A673 (cell line): ENCODE measurements around the gene ZAR1L. TPM values are rescaled to one million over a fixed set of nuclear protein-coding genes. Genes with fewer than 3 reads are reported as not detected.
"Not testable (repeated sequence)": the region's sequence is repeated elsewhere in the genome, so short reads cannot be mapped to it uniquely, and the experiment has no call there.

Experiments
- Bru-seq: library from RNA; stranded (reverse); fragments of 400-500 nt; gene quantifications from one replicate; lab custom pipeline; 2021; lab: Mats Ljungman, UMichigan
- BruChase-seq, 2 experiments: library from RNA; stranded (reverse); fragments of 400-500 nt; gene quantifications; one replicate each; lab custom pipeline; 2021; lab: Mats Ljungman, UMichigan
- BruUV-seq: library from RNA; stranded (reverse); fragments of 400-500 nt; replicated peaks from 2 replicates; lab custom pipeline; 2021; lab: Mats Ljungman, UMichigan
- CTCF ChIA-PET: fragments of 300-600 bp; sonication (Branson Sonifier 250); formaldehyde crosslinking; loops from one replicate; lab custom pipeline; 2022; ENCODE audit warnings: antibody characterized with exemption; lab: Charles Lee
- POLR2A ChIA-PET: fragments of 300-600 bp; sonication (Branson Sonifier 250); formaldehyde crosslinking; loops from one replicate; lab custom pipeline; 2022; ENCODE audit warnings: antibody characterized with exemption; ENCODE audit not compliant: low non-redundant PET; lab: Charles Lee
- DNase-seq: peaks from one replicate; pipeline ENCODE4 v3.0.0-alpha.2; 2015; ENCODE audit warnings: low spot score
- H3K27ac ChIP-seq: fragments of 200-600 bp; sonication (generic); 2 replicates; pipeline ENCODE4 v1.5.1; 2016; ENCODE audit warnings: mixed run types, low read depth, mild to moderate bottlenecking, mixed read lengths, antibody characterized with exemption, low read length; ENCODE audit not compliant: poor library complexity, severe bottlenecking
- H3K27me3 ChIP-seq: fragments of 200-600 bp; sonication (generic); replicated peaks from 2 replicates; pipeline ENCODE4 v1.6.1; 2017; ENCODE audit warnings: mixed run types, low read depth, mild to moderate bottlenecking, mixed read lengths, antibody characterized with exemption, low read length; ENCODE audit not compliant: insufficient read depth, poor library complexity
- H3K36me3 ChIP-seq: fragments of 200-600 bp; sonication (generic); 2 replicates; pipeline ENCODE4 v1.6.1; 2016; ENCODE audit warnings: mixed run types, mild to moderate bottlenecking, mixed read lengths, antibody characterized with exemption, low read length; ENCODE audit not compliant: insufficient read depth, poor library complexity, severe bottlenecking
- H3K4me1 ChIP-seq: fragments of 200-600 bp; sonication (generic); 2 replicates; pipeline ENCODE4 v1.6.1; 2017; ENCODE audit warnings: mixed run types, mild to moderate bottlenecking, mixed read lengths, antibody characterized with exemption, low read length; ENCODE audit not compliant: insufficient read depth, poor library complexity, severe bottlenecking
- H3K4me3 ChIP-seq: fragments of 200-600 bp; sonication (generic); 2 replicates; pipeline ENCODE4 v1.5.1; 2016; ENCODE audit warnings: low read depth, mixed run types, mild to moderate bottlenecking, mixed read lengths, low read length; ENCODE audit not compliant: poor library complexity, severe bottlenecking
- H3K9me3 ChIP-seq: fragments of 200-600 bp; sonication (generic); 2 replicates; pipeline ENCODE4 v1.6.1; 2016; ENCODE audit warnings: mixed run types, low read depth, mild to moderate bottlenecking, mixed read lengths, antibody characterized with exemption, low read length; ENCODE audit not compliant: poor library complexity, severe bottlenecking
- CTCF ChIP-seq: fragments of 300-800, 200-600 bp; sonication (generic); conservative IDR thresholded peaks from 2 replicates; pipeline ENCODE4 v1.5.1; 2017; ENCODE audit warnings: low read depth, mild to moderate bottlenecking, antibody characterized with exemption, low read length, moderate library complexity, mixed read lengths
- EZH2 ChIP-seq: fragments of 200-600 bp; sonication (generic); IDR thresholded peaks from 2 replicates; pipeline ENCODE4 v1.6.1; 2017; ENCODE audit warnings: borderline replicate concordance, low read depth, mild to moderate bottlenecking, mixed read lengths, antibody characterized with exemption, low read length; ENCODE audit not compliant: poor library complexity, severe bottlenecking
- intact Hi-C: fragments of 100-400 bp; cut with micrococcal nuclease; formaldehyde crosslinking; loops from one replicate; pipeline ENCODE4 v1.10.0; 2022; ENCODE audit not compliant: unreplicated experiment
- long read RNA-seq: library from polyadenylated mRNA; stranded (forward); transcript quantifications from one replicate; pipeline ENCODE4 v2.0.0, GENCODE V29; 2022
- total RNA-seq: library from RNA; stranded (reverse); gene quantifications from 2 replicates; pipeline ENCODE4 v1.2.3, GENCODE V29; 2021

ZAR1L gene, protein sequence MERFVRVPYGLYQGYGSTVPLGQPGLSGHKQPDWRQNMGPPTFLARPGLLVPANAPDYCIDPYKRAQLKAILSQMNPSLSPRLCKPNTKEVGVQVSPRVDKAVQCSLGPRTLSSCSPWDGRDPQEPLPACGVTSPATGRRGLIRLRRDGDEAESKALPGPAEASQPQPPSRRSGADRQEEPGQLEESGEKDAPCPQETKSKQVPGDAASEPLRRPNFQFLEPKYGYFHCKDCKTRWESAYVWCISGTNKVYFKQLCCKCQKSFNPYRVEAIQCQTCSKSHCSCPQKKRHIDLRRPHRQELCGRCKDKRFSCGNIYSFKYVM
- total RNA-seq (not detected in 2 replicates), Bru-seq, nascent RNA (percentile 23 among the genes with signal in this experiment), BruChase-seq, experiment 1, labeled RNA remaining after a 2-hour chase (percentile 21 among the genes with signal in this experiment), BruChase-seq, experiment 2, labeled RNA remaining after a 6-hour chase (percentile 16 among the genes with signal in this experiment)
- long read RNA-seq, result 0 reads

GRCh38 chr13:32315238-32316027, at the start of gene ZAR1L, which contains the start of gene BRCA2:
Gene ZAR1L (minus strand): TSS chr13:32315363. CDS start chr13:32311925, 3,438 bp downstream.
Gene BRCA2 (plus strand): TSS chr13:32315508. CDS start chr13:32316461, 953 bp downstream.
- Histone ChIP-seq H3K27me3 (no peaks in the 10 kb centered on the region), H3K4me1 (peaks cover 7% of the 10 kb centered on the region), H3K4me3 (peak within 1 kb of the TSS; percentile 66), H3K36me3 (peaks cover 25% of the 10 kb centered on the region), H3K9me3 (no peaks in the 10 kb centered on the region), H3K27ac (peak within 1 kb of the TSS; percentile 97)
- BruUV-seq, result no TSS peak
- intact Hi-C loops, result no loop called here
- DNase-seq, result peak; percentile 94
- TF ChIP-seq CTCF (no peak), EZH2 (no peak)
- ChIA-PET POLR2A (interaction anchor here (0.5 to 0.7 kb wide), 2 partner anchors 24 to 262 kb away, joined by 3 to 5 read pairs; no protein-coding TSS in a partner anchor), CTCF (no interaction called here)

GRCh38 chr13:32362574-32362973, 47.4 kb upstream of the ZAR1L start:
- TF ChIP-seq CTCF (no peak), EZH2 (no peak)
- BruUV-seq, result no TSS peak
- Histone ChIP-seq H3K9me3 (no peaks in the 10 kb centered on the region), H3K27ac (no peak overlapping the region), H3K27me3 (no peaks in the 10 kb centered on the region), H3K4me3 (no peak overlapping the region), H3K4me1 (no peaks in the 10 kb centered on the region), H3K36me3 (peaks cover 13% of the 10 kb centered on the region)
- intact Hi-C loops, result no loop called here
- ChIA-PET CTCF (no interaction called here), POLR2A (no interaction called here)
- DNase-seq, result no peak

- H3K27me3 ChIP-seq, result not testable (repeated sequence)
Measured at GRCh38 chr13:32355935-32356334, 40.8 kb upstream of the ZAR1L start.

More at GRCh38 chr13:32355935-32356334, 40.8 kb upstream of the ZAR1L start:
- POLR2A ChIA-PET, DNase-seq, H3K4me1 ChIP-seq, H3K9me3 ChIP-seq, H3K27ac ChIP-seq, H3K4me3 ChIP-seq, BruUV-seq, H3K36me3 ChIP-seq, CTCF ChIA-PET, intact Hi-C loops: not testable (repeated sequence)
